Dedifferentiated amniotic fluid mesenchymal stem cell (primary cell): Measurements from ENCODE around the gene PTPN13.

ENCODE experiments used
- DNase-seq: peaks from one replicate; pipeline ENCODE4 v3.0.0-alpha.2; 2016; ENCODE audit errors: extremely low spot score

PTPN13 gene

DNA sequence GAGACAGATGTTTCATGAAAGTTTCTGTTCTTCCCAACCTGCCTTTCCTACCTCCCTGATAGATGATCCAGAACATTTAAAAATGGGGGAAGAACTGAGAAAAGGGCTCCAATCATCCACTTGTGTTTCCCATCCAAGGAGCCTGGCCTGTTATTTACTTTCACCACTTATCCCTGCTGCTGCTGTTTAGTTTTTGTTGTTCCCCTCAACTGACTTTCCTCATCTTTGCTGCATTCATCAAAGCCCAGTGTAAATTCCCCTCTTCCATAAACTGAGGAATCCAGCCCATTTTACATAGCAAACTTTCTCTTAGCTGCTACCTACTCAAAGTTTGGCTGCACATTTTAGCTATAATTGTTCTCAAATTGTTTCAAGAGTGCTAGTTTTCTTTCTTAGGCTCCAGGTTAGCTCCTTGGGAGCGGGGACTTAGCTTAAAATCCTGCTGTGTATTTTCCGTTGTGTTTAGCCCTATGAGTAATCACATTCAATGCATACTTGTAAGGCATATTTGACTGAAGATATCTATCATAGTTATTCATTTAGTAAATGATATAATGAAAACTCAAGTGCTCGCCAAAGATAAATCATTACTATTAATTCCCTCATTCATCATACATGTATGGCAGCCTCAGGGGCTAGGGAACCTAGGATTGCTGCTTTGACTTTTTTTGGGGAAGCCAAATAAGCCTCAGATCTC lies 1.4 kb upstream of the PTPN13 start:
- peak; percentile 26 for DNase-seq

DNA sequence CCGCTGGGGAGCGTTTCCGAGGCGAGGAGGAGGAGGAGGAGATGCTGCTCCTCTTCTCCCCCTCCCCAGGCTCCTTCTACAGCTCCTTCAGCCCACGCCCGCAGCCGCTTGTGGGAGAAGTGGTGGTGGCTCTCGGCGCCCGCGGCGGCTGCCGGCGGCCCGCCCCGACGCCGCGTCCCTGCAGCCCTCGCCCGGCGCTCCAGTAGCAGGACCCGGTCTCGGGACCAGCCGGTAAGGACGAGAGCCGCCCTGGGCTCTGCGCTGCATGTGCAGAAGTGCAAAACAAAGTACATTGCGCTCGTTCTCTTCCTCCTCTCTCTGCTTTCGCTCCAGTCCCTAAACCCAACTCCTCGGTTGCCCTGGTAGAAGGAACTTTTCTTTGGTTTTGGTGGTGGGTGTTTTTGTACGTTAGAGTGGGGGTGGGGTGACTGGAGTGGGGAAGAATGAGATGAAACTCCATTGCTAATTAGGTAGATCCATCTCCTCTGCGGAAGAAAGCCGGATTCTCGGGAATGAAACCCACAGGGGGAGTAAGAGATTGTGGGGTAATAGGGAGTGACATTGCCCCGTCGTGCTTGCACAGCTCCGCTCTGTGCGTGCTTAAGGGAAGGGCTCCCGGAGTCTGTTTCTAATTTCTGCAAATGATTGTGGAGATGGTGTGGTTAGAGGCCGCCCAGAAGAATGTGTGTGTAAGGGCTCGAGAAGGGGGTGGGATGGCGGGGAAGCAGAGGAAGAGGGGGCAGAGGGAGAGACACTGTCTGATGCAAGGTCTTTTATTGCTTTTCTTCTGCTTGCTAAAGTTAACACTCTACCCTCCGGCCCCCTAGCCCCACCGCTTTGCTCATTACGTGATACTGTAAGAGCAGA lies 677 bp downstream of the PTPN13 start:
- peak; percentile 93 for DNase-seq

DNA sequence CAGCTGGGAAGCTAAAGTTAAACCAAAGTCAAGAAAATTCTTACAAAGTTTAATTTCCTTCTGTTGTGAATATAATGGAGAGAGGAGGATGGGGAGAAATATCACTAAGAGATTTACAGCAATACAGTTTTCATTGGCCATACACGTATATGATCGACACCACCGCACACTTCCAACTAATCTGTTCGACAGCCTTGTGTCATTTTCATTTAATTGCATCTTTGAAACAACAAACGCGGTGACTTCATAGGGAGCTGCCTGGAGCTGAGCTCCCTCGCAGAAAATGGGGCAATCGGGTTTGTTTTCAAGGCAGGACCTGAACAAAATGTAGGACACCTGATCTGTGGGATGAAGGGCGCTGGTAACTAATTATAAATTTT lies 1.3 kb downstream of the PTPN13 start:
- peak; percentile 43 for DNase-seq

DNA sequence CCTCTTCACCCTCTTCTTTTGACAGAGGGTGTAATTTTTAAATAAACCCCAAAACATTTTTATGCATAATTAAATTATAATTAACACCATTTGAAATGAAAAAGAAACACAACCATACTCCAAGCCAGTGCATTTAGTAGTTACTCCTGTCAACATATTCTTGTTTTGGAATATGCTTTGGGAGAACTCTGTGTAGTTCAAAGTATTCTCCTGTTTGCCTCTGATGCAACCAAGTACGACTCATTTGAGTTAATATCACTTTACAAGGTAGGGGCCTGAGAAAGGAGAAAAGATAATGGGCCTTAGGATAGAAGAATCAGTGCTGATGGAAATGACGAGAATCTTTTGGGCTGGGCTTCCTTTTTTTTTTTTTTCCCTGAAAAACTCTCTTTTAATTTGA lies 2.7 kb downstream of the PTPN13 start:
- DNase-seq: peak; percentile 48

DNA sequence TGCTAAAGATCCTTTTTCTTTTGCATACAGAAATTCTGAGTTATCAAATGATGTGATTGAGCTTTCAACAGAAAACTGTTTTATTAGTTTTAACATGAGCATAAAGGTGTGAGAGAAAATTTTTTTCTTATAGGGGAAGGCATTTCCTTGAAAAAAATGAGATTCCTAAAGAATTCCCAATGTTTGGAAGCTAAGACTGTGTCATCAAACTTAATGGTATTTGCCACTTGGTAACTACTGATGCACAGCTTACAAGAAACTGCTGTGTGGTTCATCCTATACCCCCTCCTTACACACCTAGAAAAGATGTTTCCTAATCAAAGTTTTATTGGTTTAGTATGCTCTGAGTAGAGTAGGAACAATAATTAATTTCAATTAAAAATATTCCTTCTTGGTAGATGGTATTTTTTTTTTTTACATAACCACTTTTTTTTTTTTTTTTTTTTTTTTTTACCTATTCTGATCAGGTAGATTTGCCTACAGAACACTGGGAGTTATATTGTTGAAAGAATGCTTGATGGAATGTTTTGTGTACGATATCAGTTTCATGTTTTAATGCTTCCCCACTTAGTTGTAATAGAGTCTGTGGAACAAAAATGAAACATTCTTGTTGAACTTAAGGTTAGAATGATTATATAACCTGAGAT lies 6.0 kb downstream of the PTPN13 start:
- no peak for DNase-seq

DNA sequence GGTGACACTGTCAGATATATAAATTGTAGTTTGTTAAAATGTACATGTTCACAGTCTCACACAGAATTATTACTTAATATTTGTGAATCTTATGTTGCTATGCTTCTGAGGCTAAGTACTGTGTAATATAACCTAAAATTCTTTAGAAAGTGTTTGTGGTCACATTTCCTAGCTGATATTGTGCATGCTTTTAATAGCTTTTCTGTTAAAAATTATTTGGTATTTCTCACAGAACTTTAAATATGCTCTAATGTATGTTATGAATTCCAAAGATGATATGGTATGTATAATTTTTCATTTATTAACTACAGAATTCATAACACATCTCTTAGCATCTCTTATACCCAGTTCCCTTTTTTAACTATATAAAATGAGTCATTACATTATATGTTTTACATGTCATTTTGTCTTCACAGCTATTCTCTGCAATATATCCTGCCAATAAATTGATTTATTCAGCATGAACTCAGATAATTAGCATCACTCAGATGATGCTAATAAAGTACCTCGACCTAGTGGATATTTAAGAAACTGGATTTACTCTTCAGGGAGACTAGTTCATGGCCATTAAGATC lies 9.3 kb downstream of the PTPN13 start:
- no peak for DNase-seq

DNA sequence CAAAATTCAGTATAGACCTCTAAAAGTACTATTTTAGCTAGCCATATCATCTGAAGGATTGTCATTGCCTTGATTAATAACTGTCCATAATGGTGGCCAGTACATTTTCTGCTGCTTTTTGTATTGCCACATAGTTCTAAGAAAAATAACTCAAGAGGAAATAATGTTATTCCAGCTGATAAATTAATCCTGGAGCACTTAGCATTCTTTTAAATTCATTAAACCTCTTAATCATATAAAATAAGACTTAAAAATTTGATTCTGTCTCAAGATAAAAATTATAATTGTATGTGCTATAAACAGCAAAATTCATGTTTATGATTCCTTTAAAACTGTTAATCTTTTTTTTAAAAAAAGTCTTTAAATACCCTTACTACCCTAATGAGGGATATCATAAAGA lies 12.7 kb downstream of the PTPN13 start:
- no peak for DNase-seq

DNA sequence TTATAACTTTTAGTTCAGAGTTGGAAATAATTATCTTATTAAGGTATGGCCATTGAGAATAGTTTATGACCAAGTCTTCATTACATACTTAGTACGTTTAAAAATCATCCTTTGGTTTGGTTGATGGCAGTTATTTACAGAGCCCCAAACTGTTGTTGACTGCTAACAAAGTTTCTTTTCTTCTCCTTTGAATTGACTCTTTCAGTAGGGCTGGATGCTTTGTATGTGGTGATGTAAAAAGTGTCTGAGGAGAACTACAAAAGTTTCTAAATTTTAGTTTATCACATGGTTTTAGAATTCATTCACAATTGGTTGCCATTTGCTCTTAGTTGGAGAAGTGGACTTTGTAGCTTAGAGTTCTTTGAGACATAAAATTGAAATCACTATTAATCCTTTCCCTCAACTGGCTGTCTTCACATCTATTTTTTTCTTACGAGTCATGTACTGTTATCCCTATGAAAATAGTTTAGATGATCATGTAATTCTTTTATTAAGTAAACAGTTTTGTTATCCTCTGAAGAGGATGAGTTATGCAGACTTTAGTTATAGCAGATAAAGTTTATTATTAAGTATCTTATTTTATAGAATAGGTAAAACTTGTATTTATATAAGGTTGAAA lies 14.8 kb downstream of the PTPN13 start:
- DNase-seq: no peak

DNA sequence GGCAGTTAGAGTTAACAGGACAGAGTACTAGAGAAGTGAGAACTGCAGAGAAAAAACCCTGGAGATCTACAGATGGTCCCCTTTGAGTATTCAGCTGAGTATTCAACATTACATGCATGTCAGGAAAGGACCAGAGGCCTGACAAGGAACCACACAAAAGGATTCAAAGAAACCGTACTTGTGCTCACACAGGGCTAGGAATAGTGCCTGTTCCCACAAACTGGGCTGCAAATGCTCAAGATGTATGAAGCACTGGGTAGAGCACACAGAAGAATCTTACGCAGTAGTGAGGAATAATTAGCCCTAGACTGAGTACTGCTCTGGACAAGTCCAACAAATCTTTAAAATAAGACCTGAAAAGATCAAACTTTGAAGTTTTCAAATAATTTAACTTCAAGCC lies 17.6 kb downstream of the PTPN13 start:
- DNase-seq: no peak

DNA sequence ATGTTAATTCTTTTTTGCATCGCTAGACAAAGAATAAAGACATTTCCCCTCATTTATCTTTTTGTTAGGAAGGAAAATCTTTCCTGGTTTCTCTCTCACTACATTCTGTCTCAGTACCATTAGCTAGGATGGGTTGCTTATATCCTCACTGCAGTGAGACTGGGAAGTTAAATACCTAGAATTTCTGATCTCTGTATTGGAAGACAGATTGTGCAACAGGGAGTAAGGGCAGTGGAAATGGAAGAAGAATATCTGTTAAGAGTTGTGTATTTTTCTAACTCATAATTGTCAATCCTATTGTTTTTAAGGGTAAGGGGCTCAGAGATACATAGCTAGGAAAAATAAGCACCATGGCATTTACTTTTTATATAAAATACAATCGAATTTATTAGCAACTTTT lies 19.6 kb downstream of the PTPN13 start:
- DNase-seq: no peak

DNA sequence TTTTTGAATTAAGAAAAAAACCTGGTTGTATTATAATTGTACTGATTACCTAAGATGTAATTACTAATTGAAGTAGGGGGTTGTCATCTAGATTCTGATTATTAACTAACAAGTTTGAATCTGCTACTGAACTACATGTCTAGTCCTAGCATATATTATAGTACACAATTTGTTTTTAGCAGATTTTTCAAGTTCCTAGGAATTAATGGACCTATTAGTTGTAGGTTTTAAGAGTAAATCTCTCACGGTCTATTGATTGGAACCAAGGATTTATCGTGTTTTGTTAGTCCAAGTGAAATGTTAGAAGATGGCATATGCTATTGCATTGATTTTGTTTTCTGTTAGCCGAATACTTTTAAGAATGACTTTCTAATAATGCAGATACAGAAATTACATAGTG lies 20.8 kb downstream of the PTPN13 start:
- no peak for DNase-seq

DNA sequence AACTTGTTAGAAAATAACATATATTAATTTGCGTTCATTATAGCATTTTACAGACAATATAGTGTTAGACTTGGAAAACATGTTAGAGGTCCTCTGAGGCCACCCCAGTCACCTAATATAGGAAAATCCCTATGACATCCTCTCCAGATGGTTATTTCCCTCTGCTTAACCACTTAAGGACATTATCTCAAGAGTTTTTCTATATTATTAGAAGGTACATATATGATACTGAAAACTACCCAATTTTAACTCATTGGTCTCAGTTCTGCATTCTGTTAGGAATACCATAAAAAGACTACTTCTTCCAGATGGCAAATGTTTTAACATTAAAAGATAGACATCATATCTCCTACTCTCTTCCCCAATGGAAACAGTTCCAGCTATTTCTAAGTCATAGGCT lies 21.4 kb downstream of the PTPN13 start:
- DNase-seq: no peak

DNA sequence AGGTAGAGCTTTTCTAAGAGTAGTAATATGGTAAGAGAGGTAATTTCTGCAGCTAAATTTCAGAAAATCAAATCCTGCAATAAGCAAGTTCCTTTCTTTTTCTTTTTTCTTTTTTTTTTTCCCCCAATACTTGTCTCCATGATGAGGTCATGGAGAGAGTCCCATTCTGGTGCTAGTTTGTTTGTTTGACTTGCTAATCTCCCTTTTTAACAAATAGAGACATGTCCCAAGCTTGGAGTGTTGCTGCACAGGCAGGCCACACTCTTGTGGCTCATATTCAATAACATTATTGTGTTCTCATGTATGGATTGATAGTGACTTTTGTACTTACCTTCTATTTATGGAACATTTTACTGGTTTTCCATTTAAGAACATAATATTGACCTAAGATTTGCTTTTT lies 25.5 kb downstream of the PTPN13 start:
- no peak for DNase-seq

DNA sequence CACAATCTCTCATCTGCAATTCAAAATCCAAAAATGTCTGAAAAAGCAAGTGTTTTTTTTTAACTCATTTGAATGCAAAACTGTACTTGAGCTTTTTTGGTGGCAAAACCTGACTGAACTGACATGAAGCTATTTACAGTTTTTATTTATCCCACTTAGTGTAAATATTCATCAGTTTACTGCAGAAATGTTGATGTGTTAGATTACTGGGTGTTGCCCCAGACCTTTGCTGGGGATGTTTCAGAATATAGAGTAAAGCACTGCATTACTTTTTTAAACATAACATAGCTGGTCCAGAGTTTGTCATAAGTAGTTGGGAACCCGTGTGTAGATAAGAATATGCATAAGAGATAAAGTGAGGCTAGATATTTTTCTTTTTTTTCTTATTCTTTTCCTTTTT lies 27.3 kb downstream of the PTPN13 start:
- no peak for DNase-seq

DNA sequence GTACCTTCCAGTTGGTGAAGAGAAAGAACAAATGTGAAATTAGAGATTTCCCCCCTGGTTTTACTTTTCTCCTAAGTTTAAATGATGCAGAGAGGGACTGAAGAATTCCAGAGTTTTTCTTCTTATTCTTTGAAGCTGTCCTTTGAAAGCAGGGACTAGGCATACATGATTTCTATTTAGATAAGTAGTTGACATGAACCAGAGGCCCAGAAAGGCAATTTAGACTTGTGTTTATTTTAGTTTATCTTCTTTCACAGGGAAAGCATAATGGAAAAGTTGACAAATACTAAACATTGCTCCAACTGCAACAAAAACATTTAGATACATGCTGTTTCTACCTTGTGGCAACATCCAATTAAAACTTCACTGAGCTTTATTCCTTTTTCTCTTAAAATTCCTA lies 32.0 kb downstream of the PTPN13 start:
- DNase-seq: peak; percentile 15

DNA sequence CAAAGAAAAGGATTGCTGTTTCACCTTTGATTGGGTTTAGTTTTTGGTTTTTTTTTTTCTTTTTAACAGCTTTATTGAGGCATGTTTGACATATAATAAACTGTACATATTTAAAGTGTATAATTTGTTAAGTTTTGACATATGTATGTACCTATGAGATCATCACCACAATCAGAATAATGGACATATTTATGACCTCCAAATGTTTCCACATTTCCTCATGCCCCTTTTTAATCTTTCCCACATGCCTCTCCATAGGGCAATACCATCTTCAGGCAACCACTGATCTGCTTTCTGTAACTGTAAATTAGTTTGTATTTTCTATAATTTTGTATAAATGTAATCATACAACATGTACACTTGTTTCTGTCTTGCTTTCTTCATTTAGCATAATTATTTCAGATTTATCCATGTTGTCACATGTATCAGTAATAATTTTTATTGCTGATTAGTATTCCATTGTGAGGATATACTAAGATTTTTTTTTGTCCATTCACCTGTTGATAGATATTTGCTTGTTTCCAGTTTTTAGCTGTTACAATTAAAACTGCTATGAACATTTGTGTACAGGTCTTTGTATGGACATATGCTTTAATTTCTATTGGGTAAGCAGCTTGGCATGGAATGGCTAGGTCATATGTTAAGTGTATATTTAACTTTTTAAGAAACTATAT lies 33.5 kb downstream of the PTPN13 start:
- DNase-seq: no peak

DNA sequence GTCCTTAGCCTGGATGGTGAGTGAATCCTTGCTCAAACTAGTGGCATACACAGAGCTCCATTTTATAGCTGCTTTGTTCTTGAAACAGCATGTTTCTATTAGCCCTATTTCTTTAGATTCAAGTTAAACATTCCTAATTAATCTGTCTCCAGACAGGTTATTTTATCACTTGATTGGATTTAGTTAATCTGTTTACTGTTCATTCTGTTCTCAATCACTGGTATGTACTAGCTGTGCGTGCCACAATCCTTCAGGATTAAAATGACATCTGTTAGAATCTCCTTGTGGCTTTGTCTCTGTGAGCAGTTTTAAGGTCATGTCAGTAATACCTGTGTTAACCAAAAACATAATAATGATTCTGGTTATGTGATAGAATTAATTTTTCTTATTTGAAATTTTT lies 36.5 kb downstream of the PTPN13 start:
- DNase-seq: no peak

DNA sequence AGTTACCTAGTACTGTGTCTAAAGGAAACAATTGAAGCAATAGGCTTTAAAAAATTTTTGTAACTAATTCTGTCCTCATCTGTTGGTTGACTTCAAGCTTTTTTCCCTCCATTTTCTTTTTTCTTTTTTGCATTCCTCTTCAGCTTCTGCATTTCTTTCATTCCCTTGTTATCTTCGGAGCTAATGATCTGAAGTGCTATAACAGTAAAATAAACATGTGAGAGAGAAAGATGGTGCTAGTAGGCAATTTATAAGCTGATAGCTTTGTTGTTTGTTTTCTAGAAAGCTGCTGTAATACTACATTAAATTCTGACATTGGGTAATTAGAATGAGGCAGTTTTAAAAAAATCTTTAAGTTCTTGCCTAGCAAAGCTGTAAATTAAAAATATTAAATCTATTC lies 37.1 kb downstream of the PTPN13 start:
- no peak for DNase-seq

DNA sequence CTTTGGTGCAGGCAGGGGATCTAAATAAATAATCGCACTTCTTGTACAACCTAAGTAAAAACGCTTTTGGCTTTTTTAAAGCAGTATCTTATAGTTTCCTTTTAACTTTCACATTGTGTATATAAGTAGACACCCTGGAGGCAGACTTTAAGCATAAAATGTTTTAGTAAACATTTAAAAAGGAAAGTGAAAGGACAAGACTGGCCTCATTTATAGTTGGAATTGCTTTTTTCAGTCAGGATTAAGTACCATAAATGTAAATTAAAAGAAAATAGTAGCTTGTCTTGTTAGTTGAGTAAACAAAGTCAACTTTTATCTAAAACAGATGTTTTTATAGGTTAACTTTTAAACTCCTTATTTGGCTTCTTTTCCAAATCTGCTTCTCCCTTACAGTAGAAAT lies 39.7 kb downstream of the PTPN13 start:
- DNase-seq: no peak

DNA sequence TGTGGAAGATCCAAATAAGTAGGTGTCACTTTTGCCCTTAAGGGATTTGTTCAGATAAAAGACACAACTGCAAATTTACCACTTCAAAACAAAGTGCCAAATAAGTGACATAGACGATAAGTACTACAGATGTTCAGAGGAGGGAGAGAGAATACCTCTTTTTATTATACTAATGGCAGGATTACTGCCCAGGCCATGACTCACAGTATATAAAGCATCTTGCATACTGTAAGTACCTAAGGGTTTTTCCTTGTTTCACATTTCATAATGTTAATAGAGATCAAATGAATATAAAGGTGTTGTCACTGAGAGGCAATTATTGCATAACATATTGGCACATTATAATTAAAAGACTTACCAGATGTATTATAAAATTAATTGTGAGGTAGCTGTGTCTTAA lies 46.4 kb downstream of the PTPN13 start:
- no peak for DNase-seq

DNA sequence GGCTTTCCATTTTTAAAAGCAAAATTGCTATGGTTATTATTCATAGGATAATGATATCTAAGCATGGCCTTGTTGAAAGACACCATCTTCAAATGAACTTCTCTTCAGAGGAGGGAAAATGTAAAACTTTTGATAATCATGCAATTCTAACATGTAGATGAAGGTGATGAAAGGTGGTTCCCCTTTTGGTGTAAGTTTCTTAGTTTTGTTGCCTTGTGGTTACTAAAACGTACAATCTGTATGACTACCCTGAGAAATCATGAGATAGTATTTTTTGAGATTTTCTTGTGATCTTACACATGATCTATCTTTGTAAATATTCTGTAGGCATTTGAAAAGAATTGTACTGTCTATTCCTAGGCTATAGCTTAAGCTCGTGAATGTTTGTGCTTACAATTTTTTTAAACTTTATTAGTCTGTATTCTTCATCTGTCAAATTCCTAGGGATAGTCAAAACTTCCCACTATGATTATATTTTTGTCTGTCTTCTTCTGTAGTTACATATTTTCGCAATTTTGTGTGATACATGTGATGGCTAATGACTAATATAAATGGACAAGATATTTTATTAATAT lies 47.5 kb downstream of the PTPN13 start:
- no peak for DNase-seq
